Myometrial cell (primary cell): ENCODE measurements around the gene PYDC2. TPM values are rescaled to one million over a fixed set of nuclear protein-coding genes. Genes with fewer than 3 reads are reported as not detected.

Experiments
- total RNA-seq: library from RNA; depleted of rRNA; stranded (reverse); fragments of >200 nt; gene quantifications from 2 replicates; pipeline ENCODE4 v1.2.3, GENCODE V29; 2015

Gene PYDC2
- not detected in 2 replicates for total RNA-seq

GRCh38 chr3:191461113-191461595, at the start of gene PYDC2:
Gene PYDC2 (plus strand): TSS chr3:191461163. CDS start chr3:191461163, 0 bp downstream.

Other genes with a start within 250 kb of the PYDC2 start
- gene CCDC50, start 131.8 kb upstream of the PYDC2 start, total RNA-seq = 53.0 and 86.3 TPM in 2 replicates
- 0.89 TPM in 1 of 2 replicates, not detected in the other for gene UTS2B, start 130.6 kb upstream of the PYDC2 start, total RNA-seq